GM23338 (cell line): Measurements from ENCODE around the gene ACTR8. TPM values are rescaled to one million over a fixed set of nuclear protein-coding genes. Genes with fewer than 3 reads are reported as not detected.
A peak's percentile ranks its signal among the peaks of the same experiment; 100 is the strongest.

Source experiments
- ATAC-seq: fragments of 200-7000 bp; cut with Tn5 transposase; 3 replicates; pipeline ENCODE4 v1.9.1; 2020
- DNase-seq: peaks from one replicate; pipeline ENCODE4 v3.0.0-alpha.2; 2015; ENCODE audit warnings: low spot score
- H2AFZ ChIP-seq: fragments of 200-600 bp; sonication (generic); 2 replicates; pipeline ENCODE4 v1.8.0; 2016; ENCODE audit warnings: antibody characterized with exemption, mild to moderate bottlenecking, moderate library complexity
- H3F3A ChIP-seq: fragments of 200-600 bp; sonication (generic); replicated peaks from 2 replicates; pipeline ENCODE4 v1.8.0; 2017; ENCODE audit warnings: antibody characterized with exemption, mixed run types, low read depth
- H3K27ac ChIP-seq: fragments of 200-600 bp; sonication (generic); 2 replicates; pipeline ENCODE4 v1.6.1; 2016; ENCODE audit warnings: low read depth
- H3K27me3 ChIP-seq: fragments of 200-600 bp; sonication (generic); 2 replicates; pipeline ENCODE4 v1.8.0; 2016; ENCODE audit warnings: mild to moderate bottlenecking, mixed run types, moderate library complexity; ENCODE audit not compliant: insufficient read depth
- H3K36me3 ChIP-seq: fragments of 200-600 bp; sonication (generic); 2 replicates; pipeline ENCODE4 v1.8.0; 2016; ENCODE audit warnings: mild to moderate bottlenecking; ENCODE audit not compliant: insufficient read depth
- H3K4me1 ChIP-seq: fragments of 200-600 bp; sonication (generic); 2 replicates; pipeline ENCODE4 v1.8.0; 2016; ENCODE audit warnings: mild to moderate bottlenecking, moderate library complexity; ENCODE audit not compliant: insufficient read depth
- H3K4me2 ChIP-seq: fragments of 200-600 bp; sonication (generic); 2 replicates; pipeline ENCODE4 v1.7.1; 2017; ENCODE audit warnings: mixed run types
- H3K4me3 ChIP-seq: fragments of 200-600 bp; sonication (generic); 2 replicates; pipeline ENCODE4 v1.6.1; 2016; ENCODE audit warnings: mixed run types
- H3K79me2 ChIP-seq: fragments of 200-600 bp; sonication (generic); replicated peaks from 2 replicates; pipeline ENCODE4 v1.8.0; 2017; ENCODE audit warnings: mild to moderate bottlenecking; ENCODE audit not compliant: insufficient read depth
- H3K9me2 ChIP-seq: fragments of 200-600 bp; sonication (generic); 2 replicates; pipeline ENCODE4 v1.8.0; 2017; ENCODE audit not compliant: insufficient read depth
- H4K20me1 ChIP-seq: fragments of 200-600 bp; sonication (generic); replicated peaks from 2 replicates; pipeline ENCODE4 v1.8.0; 2017; ENCODE audit warnings: mild to moderate bottlenecking; ENCODE audit not compliant: insufficient read depth
- H3K27ac Mint-ChIP-seq: 2 replicates; pipeline ENCODE4 v1.8.0; 2020; ENCODE audit warnings: inconsistent platforms, mild to moderate bottlenecking, moderate library complexity, mixed read lengths
- H3K27me3 Mint-ChIP-seq: 3 replicates; pipeline ENCODE4 v1.8.0; 2022; ENCODE audit warnings: low read depth, mild to moderate bottlenecking, moderate library complexity, mixed read lengths, inconsistent platforms; ENCODE audit not compliant: insufficient read depth, poor library complexity
- H3K36me3 Mint-ChIP-seq: 3 replicates; pipeline ENCODE4 v1.8.0; 2021; ENCODE audit warnings: low read depth, mild to moderate bottlenecking, inconsistent platforms, moderate library complexity, mixed read lengths
- H3K4me1 Mint-ChIP-seq: 3 replicates; pipeline ENCODE4 v1.8.0; 2020; ENCODE audit warnings: mild to moderate bottlenecking, inconsistent platforms, mixed read lengths
- H3K4me3 Mint-ChIP-seq: 3 replicates; pipeline ENCODE4 v1.8.0; 2021; ENCODE audit warnings: moderate library complexity, mild to moderate bottlenecking, inconsistent platforms, mixed read lengths
- H3K9me3 Mint-ChIP-seq: 3 replicates; pipeline ENCODE4 v1.8.0; 2020; ENCODE audit warnings: moderate library complexity, mild to moderate bottlenecking, inconsistent platforms, mixed read lengths
- CREB1 ChIP-seq: fragments of 250-450 bp; sonication (Bioruptor Pico); IDR thresholded peaks from 2 replicates; pipeline ENCODE4 v1.5.0; 2020; ENCODE audit warnings: low read depth, mild to moderate bottlenecking, moderate library complexity
- CTCF ChIP-seq, 2 experiments: fragments of 200-600 bp in 1 of 2; sonication (generic) in 1 of 2; conservative IDR thresholded peaks; 2 replicates each; pipeline versions ENCODE4 v1.5.1 to v1.6.1; 2016 to 2017; ENCODE audit warnings: antibody characterized with exemption in 2 of 2, low read depth in 2 of 2, mild to moderate bottlenecking in 2 of 2, moderate library complexity in 1 of 2
- EZH2phosphoT487 ChIP-seq: fragments of 200-600 bp; sonication (generic); IDR thresholded peaks from one replicate; pipeline ENCODE4 v1.8.1; 2018; ENCODE audit warnings: antibody characterized with exemption; ENCODE audit not compliant: unreplicated experiment
- JUNB ChIP-seq: IDR thresholded peaks from one replicate; pipeline ENCODE4 v1.6.1; 2016; ENCODE audit warnings: antibody characterized with exemption; ENCODE audit not compliant: unreplicated experiment
- POLR2AphosphoS5 ChIP-seq: IDR thresholded peaks from 2 replicates; pipeline ENCODE4 v1.6.1; 2016; ENCODE audit warnings: antibody characterized with exemption, low read depth
- STAT1 ChIP-seq: IDR thresholded peaks from one replicate; pipeline ENCODE4 v1.6.1; 2016; ENCODE audit warnings: antibody characterized with exemption; ENCODE audit not compliant: unreplicated experiment
- ZNF114 ChIP-seq: fragments of 250-450 bp; sonication (Bioruptor Pico); IDR thresholded peaks from 2 replicates; pipeline ENCODE4 v1.5.0; 2020; ENCODE audit warnings: mild to moderate bottlenecking, moderate library complexity
- ZNF331 ChIP-seq: fragments of 250-450 bp; sonication (Bioruptor Pico); IDR thresholded peaks from 2 replicates; pipeline ENCODE4 v1.5.0; 2020; ENCODE audit warnings: low read depth, mild to moderate bottlenecking, moderate library complexity
- polyA plus RNA-seq: library from polyadenylated mRNA; unstranded; fragments of >200 nt; fragmentation: Nextera tagmentation; extraction: Ambion mirVana; gene quantifications from 2 replicates; pipeline ENCODE4 v1.2.1, GENCODE V29; 2016
- total RNA-seq: library from RNA; depleted of rRNA; stranded (reverse); fragments of >200 nt; shearing (Covaris generic); gene quantifications from 2 replicates; pipeline ENCODE4 v1.2.3, GENCODE V29; 2014
- TF ChIP-seq, protein P1 (sequence below): fragments of 250-450 bp; sonication (Bioruptor Pico); IDR thresholded peaks from 2 replicates; pipeline ENCODE4 v1.5.0; 2020; ENCODE audit warnings: mild to moderate bottlenecking, moderate library complexity

The ACTR8 gene
- total and polyA plus RNA-seq, 2 experiments from 2014 or later, result 19.8 to 23.0 TPM

GRCh38 chr3:53883008-53883407, 1.1 kb upstream of the ACTR8 start (continued):
- no peak for TF ChIP-seq CTCF (conservative IDR thresholded peaks at IDR 0.05; ENCODE audit: low read depth in 2 of 2)

GRCh38 chr3:53880396-53881345, 1.3 kb downstream of the ACTR8 start:
- DNase-seq (peak; percentile 46), ATAC-seq (no peak)
- no peaks in the 10 kb centered on the region for H3F3A ChIP-seq
- H3K4me1 Mint-ChIP-seq, result peaks cover 12% of the 10 kb centered on the region
- peaks cover 49% of the 10 kb centered on the region for H3K36me3 ChIP-seq
- peak overlapping the region; percentile 87 for H3K4me2 ChIP-seq
- peak overlapping the region; percentile 70 for H3K4me3 ChIP-seq
- H3K36me3 Mint-ChIP-seq, result peaks cover 53% of the 10 kb centered on the region
- H3K9me2 ChIP-seq, result no peaks in the 10 kb centered on the region
- peaks cover 8% of the 10 kb centered on the region; the same call in 1 of the 2 replicates for H4K20me1 ChIP-seq
- H3K79me2 ChIP-seq, result peaks cover 8% of the 10 kb centered on the region
- H3K27me3 Mint-ChIP-seq, result peaks cover 7% of the 10 kb centered on the region
- peak overlapping the region; percentile 77 for H3K27ac Mint-ChIP-seq
- peak overlapping the region; percentile 97 for H3K4me3 Mint-ChIP-seq
- H3K9me3 Mint-ChIP-seq, result no peaks in the 10 kb centered on the region
- TF ChIP-seq JUNB (no peak), ZNF331 (CRISPR knock-in tag) (no peak), EZH2phosphoT487 (no peak), CREB1 (CRISPR knock-in tag) (no peak), POLR2AphosphoS5 (no peak), ZNF114 (CRISPR knock-in tag) (no peak), STAT1 (no peak)
- TF ChIP-seq, protein P1, sequence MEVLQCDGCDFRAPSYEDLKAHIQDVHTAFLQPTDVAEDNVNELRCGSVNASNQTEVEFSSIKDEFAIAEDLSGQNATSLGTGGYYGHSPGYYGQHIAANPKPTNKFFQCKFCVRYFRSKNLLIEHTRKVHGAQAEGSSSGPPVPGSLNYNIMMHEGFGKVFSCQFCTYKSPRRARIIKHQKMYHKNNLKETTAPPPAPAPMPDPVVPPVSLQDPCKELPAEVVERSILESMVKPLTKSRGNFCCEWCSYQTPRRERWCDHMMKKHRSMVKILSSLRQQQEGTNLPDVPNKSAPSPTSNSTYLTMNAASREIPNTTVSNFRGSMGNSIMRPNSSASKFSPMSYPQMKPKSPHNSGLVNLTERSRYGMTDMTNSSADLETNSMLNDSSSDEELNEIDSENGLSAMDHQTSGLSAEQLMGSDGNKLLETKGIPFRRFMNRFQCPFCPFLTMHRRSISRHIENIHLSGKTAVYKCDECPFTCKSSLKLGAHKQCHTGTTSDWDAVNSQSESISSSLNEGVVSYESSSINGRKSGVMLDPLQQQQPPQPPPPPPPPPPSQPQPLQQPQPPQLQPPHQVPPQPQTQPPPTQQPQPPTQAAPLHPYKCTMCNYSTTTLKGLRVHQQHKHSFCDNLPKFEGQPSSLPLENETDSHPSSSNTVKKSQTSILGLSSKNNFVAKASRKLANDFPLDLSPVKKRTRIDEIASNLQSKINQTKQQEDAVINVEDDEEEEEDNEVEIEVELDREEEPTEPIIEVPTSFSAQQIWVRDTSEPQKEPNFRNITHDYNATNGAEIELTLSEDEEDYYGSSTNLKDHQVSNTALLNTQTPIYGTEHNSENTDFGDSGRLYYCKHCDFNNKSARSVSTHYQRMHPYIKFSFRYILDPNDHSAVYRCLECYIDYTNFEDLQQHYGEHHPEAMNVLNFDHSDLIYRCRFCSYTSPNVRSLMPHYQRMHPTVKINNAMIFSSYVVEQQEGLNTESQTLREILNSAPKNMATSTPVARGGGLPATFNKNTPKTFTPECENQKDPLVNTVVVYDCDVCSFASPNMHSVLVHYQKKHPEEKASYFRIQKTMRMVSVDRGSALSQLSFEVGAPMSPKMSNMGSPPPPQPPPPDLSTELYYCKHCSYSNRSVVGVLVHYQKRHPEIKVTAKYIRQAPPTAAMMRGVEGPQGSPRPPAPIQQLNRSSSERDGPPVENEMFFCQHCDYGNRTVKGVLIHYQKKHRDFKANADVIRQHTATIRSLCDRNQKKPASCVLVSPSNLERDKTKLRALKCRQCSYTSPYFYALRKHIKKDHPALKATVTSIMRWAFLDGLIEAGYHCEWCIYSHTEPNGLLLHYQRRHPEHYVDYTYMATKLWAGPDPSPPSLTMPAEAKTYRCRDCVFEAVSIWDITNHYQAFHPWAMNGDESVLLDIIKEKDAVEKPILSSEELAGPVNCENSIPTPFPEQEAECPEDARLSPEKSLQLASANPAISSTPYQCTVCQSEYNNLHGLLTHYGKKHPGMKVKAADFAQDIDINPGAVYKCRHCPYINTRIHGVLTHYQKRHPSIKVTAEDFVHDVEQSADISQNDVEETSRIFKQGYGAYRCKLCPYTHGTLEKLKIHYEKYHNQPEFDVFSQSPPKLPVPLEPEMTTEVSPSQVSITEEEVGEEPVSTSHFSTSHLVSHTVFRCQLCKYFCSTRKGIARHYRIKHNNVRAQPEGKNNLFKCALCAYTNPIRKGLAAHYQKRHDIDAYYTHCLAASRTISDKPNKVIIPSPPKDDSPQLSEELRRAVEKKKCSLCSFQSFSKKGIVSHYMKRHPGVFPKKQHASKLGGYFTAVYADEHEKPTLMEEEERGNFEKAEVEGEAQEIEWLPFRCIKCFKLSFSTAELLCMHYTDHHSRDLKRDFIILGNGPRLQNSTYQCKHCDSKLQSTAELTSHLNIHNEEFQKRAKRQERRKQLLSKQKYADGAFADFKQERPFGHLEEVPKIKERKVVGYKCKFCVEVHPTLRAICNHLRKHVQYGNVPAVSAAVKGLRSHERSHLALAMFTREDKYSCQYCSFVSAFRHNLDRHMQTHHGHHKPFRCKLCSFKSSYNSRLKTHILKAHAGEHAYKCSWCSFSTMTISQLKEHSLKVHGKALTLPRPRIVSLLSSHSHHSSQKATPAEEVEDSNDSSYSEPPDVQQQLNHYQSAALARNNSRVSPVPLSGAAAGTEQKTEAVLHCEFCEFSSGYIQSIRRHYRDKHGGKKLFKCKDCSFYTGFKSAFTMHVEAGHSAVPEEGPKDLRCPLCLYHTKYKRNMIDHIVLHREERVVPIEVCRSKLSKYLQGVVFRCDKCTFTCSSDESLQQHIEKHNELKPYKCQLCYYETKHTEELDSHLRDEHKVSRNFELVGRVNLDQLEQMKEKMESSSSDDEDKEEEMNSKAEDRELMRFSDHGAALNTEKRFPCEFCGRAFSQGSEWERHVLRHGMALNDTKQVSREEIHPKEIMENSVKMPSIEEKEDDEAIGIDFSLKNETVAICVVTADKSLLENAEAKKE (CRISPR knock-in tag), result no peak
- peaks cover 7% of the 10 kb centered on the region; the same call in 1 of the 2 replicates for H3K4me1 ChIP-seq
- H3K27me3 ChIP-seq, result no peaks in the 10 kb centered on the region
- no peak overlapping the region for H2AFZ ChIP-seq
- H3K27ac ChIP-seq, result peak overlapping the region; percentile 94; the same call in 1 of the 2 replicates
